HG03196 (cell line): ENCODE measurements around the gene CNTD1.

ENCODE experiments used
- ATAC-seq: cut with Tn5 transposase; IDR thresholded peaks from one replicate; pipeline ENCODE4 v1.9.1; 2021; ENCODE audit not compliant: unreplicated experiment

The CNTD1 gene

DNA sequence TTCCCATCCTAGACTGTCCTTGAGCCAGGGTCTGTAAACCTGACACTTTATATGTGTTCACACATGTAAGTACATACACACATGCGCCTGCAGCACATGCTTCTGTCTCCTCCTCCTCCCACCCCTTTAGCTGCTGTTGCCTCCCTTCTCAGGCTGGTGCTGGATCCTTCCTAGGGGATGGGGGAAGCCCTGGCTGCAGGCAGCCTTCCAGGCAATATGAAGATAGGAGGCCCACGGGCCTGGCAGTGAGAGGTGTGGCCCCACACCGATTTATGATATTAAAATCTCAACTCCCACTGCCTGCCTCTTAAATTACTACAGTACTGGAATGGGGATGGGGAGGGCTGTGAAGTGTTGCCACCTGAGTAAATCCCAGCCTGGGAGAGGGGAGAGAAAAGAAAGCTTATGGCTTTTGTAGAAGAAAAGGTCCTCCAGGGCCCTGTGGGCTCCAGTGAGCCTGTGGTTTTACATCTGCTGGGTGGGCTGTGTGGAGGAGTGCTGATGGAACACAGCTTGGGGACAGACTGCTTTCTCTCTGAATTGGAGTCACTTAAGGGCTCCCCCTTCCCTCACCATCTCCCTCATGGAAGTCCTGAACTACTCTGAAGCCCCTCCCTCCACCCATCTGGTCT lies 19.2 kb upstream of the CNTD1 start:
- ATAC-seq, result no peak

DNA sequence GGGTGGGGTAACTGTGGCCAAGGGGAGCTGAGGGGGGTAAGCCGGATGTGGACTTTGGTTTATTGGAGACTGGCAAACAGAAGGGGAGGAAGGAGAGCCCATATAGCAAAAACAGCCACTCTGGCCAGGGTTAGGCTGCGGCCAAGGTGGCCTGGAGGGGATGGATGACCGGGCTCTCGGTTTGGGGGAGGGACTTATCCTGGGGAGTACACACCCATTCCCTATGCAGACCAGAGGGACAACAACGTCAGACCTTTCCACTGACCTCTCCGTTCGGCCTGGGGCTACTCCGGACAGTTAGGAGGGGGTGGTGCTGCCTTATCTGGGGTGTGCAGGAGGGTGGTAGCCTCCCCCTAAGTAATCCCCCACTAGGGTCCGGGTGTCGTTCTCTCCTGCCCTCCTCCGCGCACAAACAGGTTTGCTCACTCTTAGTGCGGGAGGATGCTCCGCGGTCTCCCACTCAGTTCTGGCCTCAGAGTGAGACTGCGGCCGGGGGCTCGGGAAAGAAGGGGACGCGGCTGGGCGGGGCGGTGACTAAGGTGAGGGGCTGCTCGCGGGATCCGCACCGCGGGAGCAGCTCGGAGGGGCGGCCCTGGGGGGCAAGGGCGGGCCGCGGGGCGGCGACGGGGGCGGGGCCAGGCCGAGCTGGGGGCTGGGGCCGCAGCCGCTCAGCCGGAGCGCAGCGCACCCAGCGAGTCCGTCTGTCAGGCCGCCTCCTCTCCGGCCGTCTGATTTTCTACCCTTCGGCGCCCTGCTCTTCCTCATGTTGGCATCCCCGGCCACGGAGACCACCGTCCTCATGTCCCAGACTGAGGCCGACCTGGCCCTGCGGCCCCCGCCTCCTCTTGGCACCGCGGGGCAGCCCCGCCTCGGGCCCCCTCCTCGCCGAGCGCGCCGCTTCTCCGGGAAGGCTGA lies 18.5 kb upstream of the CNTD1 start, which contains the start of gene WNK4:
WNK4 (plus strand) TSS at position 675 of the 915 bp plus-strand sequence; CDS start at position 764, 89 bp downstream.
- no peak for ATAC-seq

DNA sequence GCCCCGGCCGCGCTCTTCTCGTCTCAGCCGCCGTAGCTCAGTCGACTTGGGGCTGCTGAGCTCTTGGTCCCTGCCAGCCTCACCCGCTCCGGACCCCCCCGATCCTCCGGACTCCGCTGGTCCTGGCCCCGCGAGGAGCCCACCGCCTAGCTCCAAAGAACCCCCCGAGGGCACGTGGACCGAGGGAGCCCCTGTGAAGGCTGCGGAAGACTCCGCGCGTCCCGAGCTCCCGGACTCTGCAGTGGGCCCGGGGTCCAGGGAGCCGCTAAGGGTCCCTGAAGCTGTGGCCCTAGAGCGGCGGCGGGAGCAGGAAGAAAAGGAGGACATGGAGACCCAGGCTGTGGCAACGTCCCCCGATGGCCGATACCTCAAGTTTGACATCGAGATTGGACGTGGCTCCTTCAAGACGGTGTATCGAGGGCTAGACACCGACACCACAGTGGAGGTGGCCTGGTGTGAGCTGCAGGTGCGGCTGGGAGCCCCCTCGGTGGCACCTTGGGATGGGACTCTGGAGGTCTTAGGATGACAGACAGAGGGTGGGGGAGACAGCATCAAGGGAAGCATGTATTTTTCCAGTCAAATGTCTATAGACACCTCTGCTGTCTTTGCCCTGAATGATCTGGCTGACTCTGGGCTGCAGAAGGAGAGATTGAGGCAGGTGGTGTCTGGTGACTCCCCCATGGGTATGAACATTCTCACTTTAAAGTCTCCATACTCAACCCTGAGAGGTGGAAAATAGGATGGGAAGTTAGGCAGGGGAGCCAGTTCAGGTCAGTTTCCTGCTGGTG lies 17.6 kb upstream of the CNTD1 start:
- ATAC-seq, result no peak

DNA sequence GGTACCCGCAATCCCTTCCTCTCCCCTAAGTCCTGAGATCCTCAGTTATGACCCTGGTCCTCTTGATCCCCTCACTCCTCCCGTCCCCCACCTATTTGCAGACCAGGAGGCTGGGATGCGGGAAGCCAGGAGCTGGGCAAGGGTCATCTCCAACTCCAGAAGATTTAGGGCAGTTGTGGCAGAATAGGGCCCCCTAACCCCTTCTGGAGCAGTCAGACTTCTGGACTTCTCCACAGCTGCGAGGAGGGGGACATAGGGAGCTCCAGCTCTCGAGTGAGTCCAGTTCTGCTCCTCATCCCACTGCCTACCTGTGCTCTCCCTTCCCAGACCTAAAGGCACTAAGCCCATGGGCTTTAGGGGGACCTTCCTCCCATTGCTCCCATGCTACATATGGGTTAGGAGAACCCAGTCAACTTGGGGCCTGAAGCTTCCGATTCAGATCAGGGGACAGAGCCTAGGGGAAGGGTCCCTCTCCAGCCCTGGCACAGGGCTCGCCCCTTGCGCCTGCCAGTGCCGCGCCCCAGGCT lies 17.0 kb upstream of the CNTD1 start:
- no peak for ATAC-seq

DNA sequence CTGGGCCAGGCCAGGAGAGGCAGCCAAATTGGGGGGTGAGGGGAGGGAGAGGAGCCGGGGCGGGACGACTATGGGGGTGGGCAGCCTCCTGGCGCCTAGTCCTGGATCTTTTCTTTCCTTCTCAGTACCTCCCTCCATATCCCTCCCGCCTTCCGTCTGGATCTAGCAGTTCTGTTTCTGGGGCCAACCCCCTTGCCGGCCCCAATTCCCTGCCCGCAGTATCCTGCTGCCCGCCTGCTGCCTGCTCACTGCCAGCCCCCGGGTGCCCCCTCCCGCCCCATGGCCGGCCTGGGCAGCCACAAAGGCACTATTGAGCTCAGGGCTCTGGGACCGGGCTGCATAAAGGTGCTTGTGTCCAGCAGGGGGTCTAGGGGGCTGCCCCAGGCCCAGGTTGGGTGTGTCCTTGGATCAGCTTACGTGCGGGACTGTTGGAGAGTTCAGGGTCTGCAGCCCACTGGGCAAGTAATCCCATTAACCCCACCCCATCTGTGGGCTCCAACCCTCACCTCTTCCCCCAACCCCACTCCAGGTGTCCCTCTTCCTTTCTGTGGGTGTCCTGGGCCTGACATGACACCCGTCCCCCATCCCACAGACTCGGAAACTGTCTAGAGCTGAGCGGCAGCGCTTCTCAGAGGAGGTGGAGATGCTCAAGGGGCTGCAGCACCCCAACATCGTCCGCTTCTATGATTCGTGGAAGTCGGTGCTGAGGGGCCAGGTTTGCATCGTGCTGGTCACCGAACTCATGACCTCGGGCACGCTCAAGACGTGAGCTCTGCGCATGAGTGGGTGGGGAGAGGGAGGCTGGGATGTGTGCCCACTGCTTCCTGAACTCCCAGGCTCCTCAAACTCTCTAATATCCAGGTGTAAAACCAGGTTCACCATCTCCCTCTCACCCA lies 16.2 kb upstream of the CNTD1 start:
- no peak for ATAC-seq

DNA sequence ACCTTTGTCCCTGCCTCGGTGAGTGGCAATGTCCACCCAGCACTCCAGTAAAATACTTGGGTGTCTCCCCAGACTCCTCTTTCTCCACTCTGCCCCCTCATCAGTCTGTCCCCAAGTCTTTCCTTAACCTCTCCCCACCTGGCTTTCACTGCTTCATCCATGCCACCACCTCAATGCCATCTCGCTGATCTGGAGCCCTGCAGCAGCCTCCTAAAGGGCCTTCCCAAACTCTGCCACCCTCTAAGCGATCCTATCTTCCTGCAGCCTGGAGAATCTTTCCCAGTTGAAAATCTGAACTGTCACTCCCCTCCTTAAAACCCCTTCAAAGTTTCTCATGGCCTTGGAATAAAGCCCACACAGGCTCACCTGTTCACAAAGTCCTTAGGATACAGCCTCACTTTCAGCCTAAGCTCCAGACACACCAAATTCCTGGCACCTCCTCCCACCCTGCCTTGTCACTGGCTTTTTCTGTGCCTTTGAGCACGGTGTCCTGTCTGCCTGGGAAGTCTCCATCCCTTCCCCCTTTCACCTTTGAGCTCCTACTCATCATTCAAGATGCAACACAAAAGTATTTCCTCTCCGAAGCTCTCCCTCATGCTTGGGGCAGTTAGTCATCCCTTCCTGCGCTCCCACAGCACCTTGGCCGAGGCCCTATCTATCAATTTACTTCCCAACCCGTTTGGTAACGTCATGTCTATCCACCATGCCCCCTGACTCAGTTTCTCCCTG lies 15.4 kb upstream of the CNTD1 start:
- ATAC-seq, result no peak

DNA sequence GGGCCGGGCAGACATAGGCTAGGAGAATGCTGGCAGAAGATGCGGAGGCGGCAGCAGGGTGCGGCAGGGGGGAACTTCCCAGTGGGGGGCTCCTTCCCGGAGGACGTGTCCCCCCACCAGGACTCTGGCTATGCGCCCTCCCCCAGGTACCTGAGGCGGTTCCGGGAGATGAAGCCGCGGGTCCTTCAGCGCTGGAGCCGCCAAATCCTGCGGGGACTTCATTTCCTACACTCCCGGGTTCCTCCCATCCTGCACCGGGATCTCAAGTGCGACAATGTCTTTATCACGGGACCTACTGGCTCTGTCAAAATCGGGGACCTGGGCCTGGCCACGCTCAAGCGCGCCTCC lies 14.9 kb upstream of the CNTD1 start:
- no peak for ATAC-seq

DNA sequence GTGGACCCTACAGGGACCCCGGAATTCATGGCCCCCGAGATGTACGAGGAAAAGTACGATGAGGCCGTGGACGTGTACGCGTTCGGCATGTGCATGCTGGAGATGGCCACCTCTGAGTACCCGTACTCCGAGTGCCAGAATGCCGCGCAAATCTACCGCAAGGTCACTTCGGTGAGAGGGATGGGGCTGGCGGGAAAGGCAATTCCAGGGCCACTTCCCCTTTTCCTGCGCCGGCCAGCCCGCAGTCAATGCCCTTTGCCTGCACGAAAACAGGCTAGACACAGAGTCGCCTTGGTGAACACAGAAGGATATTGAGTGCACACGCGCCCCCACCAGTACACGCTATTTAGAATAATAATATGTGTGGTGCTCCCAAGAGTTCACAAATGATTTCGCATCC lies 14.3 kb upstream of the CNTD1 start:
- ATAC-seq, result no peak

DNA sequence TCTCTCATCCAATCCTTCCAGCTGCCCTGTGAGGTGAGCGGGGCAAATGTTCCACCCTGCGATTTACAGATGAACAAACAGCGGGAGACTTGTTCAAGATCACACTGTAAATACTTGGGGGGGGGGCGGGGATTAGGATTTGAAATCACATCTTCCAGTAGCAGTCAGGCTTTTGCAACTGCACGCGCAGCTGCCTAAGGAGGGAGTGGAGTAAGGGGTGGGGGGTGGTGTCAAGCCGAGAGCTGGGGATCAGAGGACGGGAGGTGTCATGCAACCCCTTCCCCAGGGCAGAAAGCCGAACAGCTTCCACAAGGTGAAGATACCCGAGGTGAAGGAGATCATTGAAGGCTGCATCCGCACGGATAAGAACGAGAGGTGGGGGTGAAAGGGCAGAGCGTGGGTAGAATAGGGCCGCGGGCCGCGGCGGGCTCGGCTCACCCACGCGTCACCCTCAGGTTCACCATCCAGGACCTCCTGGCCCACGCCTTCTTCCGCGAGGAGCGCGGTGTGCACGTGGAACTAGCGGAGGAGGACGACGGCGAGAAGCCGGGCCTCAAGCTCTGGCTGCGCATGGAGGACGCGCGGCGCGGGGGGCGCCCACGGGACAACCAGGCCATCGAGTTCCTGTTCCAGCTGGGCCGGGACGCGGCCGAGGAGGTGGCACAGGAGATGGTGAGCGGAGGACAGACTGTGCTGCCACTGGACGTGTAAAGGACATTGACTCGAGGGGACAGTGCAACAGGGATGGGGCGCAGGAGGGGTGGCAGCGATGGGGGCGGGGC lies 13.7 kb upstream of the CNTD1 start:
- ATAC-seq, result no peak

DNA sequence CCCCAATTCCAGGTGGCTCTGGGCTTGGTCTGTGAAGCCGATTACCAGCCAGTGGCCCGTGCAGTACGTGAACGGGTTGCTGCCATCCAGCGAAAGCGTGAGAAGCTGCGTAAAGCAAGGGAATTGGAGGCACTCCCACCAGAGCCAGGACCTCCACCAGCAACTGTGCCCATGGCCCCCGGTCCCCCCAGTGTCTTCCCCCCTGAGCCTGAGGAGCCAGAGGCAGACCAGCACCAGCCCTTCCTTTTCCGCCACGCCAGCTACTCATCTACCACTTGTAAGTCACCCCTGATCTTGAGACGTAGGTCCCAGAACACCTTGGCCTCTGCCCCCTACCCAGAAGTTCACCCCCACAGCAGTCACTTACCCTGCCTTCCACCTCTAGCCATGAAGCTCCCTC lies 11.4 kb upstream of the CNTD1 start:
- ATAC-seq, result no peak

DNA sequence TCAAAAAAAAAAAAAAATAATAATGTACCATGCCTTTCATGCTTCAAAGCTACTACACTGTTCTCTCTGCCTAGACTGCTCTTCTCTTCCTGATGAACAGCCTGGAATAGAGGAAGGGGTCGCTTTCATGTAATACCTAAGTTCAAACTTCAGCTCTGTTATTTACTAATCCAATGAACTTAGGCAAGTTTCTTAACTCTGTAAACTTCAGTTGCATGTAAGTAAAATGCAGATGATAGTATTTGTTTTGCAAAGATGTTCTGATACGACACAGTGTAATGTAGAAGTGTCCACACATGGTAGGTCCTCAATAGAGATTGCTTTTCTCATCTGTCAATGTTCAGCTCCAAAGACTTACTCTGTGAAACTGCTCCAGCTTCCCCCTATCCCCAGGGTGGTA lies 6.7 kb upstream of the CNTD1 start:
- no peak for ATAC-seq

DNA sequence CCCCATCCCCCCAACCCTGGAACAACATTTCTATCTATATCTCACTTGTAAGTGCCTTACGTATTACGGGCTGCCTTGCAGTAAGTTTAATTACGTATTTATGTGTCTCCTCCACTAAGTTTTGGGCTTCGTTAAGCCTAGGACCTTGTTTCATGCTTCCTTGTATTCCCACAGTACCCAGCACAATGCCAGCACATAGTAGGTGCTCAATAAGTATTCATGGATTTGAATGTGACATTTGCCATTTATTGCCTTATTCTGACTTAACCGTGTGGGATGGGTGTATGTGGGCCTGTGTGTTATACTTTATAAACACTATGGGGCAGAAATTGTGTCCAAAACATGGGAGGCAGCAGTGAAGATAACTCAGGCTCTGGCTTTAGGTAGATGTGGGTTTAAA lies 6.1 kb upstream of the CNTD1 start:
- no peak for ATAC-seq

DNA sequence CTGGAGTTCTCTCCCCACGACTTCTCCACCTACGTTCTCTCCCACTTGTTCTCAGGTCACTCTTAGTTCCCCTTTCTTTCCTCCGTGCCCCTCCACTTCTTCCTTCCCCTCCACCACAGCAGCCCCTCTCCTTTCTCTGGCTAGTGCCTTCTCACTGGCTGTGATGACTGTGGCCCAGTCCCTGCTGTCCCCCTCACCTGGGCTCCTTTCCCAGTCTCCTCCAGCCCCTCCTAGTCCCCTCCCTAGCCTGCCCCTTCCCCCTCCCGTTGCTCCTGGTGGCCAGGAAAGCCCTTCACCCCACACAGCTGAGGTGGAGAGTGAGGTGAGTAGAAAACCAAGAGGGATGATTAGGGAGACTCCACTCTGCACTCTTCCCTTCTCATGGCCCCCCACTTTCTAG lies 3.6 kb upstream of the CNTD1 start:
- no peak for ATAC-seq

DNA sequence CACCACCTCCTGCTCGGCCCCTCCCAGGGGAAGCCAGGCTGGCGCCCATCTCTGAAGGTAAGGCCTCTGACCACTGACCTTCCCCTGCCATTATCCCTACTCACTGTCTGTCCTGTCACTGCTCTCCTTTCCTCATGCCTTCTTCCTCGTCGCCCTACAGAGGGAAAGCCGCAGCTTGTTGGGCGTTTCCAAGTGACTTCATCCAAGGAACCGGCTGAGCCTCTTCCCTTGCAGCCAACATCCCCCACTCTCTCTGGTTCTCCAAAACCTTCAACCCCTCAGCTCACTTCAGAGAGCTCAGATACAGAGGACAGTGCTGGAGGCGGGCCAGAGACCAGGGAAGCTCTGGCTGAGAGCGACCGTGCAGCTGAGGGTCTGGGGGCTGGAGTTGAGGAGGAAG lies 3.2 kb upstream of the CNTD1 start:
- ATAC-seq, result no peak

DNA sequence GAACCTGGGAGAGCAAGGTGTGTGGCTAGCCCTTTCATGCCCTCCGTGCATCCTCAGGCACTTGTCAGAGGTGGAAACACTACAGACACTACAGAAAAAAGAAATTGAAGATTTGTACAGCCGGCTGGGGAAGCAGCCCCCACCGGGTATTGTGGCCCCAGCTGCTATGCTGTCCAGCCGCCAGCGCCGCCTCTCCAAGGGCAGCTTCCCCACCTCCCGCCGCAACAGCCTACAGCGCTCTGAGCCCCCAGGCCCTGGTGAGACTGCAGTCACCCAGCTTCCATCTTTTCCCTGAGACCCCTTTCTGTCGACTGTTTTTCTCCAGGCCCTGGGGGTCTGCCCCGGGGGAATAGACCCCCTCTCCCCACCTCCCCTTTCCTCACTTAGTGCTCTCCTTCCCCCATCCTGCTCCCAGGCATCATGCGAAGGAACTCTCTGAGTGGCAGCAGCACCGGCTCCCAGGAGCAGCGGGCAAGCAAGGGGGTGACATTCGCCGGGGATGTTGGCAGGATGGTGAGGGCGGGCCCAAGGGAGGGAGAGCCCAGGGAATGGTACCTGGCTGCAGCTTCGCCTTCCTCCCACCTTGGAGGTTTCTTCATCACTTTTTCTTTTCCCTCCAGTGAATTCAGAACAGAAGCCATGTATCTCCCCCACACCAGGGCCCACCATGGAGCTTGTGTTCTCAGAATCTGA lies 2.4 kb upstream of the CNTD1 start:
- ATAC-seq, result no peak

DNA sequence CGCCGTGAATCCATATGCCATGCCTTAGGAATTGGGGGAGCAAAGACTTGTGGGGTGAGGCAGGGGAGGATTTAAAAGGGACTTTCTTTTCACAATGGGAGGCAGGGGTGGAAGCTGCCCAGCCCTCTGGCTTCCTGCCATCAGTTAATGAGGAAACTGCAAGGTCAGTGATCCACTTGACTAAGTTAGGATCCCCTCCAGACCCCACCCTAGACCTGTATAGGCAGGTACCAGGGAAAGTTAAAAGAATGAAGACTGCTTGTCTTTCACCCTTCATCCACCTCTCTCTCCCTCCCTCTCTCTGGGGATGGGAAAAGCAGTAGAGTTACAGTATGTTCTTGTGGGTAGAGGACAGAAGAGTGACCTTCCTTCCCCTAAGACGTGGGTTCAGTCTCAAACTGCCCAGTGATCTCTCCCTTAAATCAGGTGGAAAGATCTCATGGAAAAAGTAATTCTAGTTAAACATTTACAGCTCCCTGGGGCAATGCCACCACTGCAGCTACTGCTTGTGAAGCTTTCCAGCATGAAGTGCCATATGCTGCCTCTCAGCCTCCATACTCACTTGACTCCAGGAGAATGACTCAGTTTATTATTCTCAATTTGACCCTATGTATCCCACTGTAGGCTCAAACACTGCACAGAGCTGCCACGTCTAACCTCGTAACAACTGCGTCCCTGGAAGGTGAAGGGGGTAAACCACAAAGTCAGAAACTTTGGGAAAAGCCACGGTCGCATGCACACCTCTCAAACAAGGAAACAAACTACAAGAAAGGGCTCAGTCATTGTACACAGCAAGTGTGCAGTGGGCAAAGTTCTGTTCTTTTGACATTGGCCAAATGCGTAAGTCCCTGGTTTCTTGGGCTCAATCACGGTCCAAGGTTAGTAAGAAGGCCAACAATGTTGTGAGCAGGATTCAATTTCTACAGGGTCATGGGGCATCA lies 1.3 kb upstream of the CNTD1 start:
- ATAC-seq, result no peak

DNA sequence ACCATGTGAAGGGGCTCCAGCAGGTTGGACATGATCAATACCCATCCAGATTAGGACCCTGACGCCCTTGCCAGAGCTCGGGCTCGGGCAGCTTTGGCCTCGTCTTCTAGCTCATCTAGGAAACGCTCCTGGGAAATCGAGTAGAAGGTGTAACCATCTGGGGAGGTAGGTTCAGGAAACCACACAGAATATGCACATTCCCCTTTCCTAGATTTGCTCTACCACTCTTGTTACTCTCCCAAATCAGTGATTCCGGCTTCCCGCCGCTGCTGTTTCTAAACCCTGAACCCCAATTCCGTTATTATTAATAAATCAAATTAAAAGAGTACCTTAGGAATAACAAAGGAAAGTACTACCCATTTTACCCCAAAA lies 664 bp upstream of the CNTD1 start:
- ATAC-seq, result no peak
